ENCODE data around the gene TMEM218. TPM values are rescaled to one million over a fixed set of nuclear protein-coding genes. Genes with fewer than 3 reads are reported as not detected.

Gene TMEM218
- total RNA-seq, 1 experiment from 2014 or later = 14.3 TPM

DNA sequence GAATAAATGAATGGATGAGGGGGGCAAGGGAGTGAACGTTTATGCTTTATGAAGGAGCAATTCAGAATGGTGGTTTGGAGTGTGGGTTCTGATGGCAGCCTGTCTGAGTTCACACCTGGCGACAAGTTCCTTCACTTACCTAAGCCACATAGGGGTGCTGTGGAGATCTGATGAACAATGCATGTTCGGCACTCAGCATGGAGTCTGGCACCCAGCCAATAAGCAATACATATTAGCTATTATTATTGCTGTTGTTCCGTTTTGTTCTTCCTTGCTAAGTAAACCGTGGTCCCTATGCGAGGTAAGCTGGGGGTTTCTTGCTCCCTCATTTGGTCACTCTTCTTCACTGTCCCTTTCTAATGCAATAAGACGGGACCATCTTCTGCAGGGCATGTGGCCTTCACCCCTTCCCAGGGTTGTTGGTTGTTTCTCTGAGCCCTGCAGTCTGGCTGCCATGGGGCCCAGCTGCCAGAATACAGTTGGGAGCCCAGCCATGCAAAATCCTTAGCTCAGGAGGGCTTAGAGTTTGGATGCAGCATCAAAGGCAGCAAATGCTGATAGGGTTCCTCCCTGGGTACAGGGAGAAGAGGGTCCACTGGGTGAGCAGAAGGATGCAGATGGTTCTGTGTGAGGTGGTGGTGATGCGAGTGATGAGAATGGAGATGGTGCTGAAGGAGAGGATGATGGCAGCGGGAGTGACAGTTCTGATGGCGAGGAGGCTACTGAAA is 46.7 kb upstream of the TMEM218 start:
- Histone ChIP-seq H3K27ac (ENCODE audit: insufficient read length, low read depth, low read length) (no peak overlapping the region), H3T11ph (ENCODE audit: low read length) (no peak overlapping the region), H4K20me1 (ENCODE audit: control insufficient read depth, insufficient read depth, insufficient read length) (no peaks in the 10 kb centered on the region), H3K4me2 (ENCODE audit: insufficient read depth, insufficient read length, low read length) (no peak overlapping the region), H3K18ac (ENCODE audit: insufficient read length, low read depth, low read length) (no peak overlapping the region), H3K9me3 (ENCODE audit: control insufficient read depth, low read depth, low read length) (no peaks in the 10 kb centered on the region), H3K23ac (ENCODE audit: insufficient read length, low read depth, low read length) (no peak overlapping the region), H2BK120ac (ENCODE audit: low read depth, low read length, poor library complexity, severe bottlenecking) (no peak overlapping the region), H2BK15ac (ENCODE audit: low read depth, low read length) (no peak overlapping the region), H3K27me3 (ENCODE audit: insufficient read depth, low read length) (no peaks in the 10 kb centered on the region), H2BK12ac (ENCODE audit: insufficient read length, low read depth, low read length) (no peak overlapping the region), H2AFZ (ENCODE audit: low read length) (no peak overlapping the region), H3K14ac (ENCODE audit: insufficient read depth, low read length) (no peak overlapping the region), H3K23me2 (ENCODE audit: insufficient read length, low read depth, low read length, poor library complexity, severe bottlenecking) (no peaks in the 10 kb centered on the region), H3K79me2 (ENCODE audit: insufficient read depth, low read length) (no peaks in the 10 kb centered on the region), H3K9ac (ENCODE audit: extremely low read depth, insufficient read length, low read length) (no peak overlapping the region), H3K56ac (ENCODE audit: insufficient read length, low read depth, low read length) (no peak overlapping the region), H4K8ac (replicated peaks; ENCODE audit: insufficient read length, low read depth, low read length) (no peak overlapping the region), H2BK20ac (ENCODE audit: low read depth, low read length, poor library complexity, severe bottlenecking) (no peak overlapping the region), H2BK5ac (ENCODE audit: insufficient read length, low read length) (no peak overlapping the region), H3K79me1 (ENCODE audit: insufficient read depth, low read depth, low read length, poor library complexity, severe bottlenecking) (no peaks in the 10 kb centered on the region), H3K4ac (ENCODE audit: low read depth, low read length) (no peak overlapping the region), H4K5ac (ENCODE audit: insufficient read length, low read depth, low read length) (no peak overlapping the region), H2AK5ac (ENCODE audit: insufficient read length, low read length) (no peak overlapping the region), H3K4me1 (ENCODE audit: insufficient read depth, low read length) (peaks cover 3% of the 10 kb centered on the region; the same call in 1 of the 2 replicates), H4K91ac (ENCODE audit: insufficient read length, low read depth, low read length) (no peak overlapping the region)
- H3K4me3 Mint-ChIP-seq = no peak overlapping the region; a peak in 1 of 5 replicates
- H3K27ac Mint-ChIP-seq = no peak overlapping the region
- H3K27me3 Mint-ChIP-seq (ENCODE audit: low read depth) = peaks cover 30% of the 10 kb centered on the region
- TF ChIP-seq, protein P1, sequence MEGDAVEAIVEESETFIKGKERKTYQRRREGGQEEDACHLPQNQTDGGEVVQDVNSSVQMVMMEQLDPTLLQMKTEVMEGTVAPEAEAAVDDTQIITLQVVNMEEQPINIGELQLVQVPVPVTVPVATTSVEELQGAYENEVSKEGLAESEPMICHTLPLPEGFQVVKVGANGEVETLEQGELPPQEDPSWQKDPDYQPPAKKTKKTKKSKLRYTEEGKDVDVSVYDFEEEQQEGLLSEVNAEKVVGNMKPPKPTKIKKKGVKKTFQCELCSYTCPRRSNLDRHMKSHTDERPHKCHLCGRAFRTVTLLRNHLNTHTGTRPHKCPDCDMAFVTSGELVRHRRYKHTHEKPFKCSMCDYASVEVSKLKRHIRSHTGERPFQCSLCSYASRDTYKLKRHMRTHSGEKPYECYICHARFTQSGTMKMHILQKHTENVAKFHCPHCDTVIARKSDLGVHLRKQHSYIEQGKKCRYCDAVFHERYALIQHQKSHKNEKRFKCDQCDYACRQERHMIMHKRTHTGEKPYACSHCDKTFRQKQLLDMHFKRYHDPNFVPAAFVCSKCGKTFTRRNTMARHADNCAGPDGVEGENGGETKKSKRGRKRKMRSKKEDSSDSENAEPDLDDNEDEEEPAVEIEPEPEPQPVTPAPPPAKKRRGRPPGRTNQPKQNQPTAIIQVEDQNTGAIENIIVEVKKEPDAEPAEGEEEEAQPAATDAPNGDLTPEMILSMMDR (conservative IDR thresholded peaks at IDR 0.05) = no peak
- peaks cover 0 to 9% of the 10 kb centered on the region in 2 experiments; a peak in 3 of 5 replicates for H3K9me3 Mint-ChIP-seq
- 100% methylated on average over 1 of the region's 10 CpGs for WGBS (ENCODE audit: extremely low coverage, insufficient read length, low lambda C conversion rate)
- H3K36me3 Mint-ChIP-seq (ENCODE audit: insufficient read depth in 1 of 3, low read depth in 3 of 3) = no peaks in the 10 kb centered on the region; a peak in 2 of 7 replicates
- H3K4me1 Mint-ChIP-seq = peaks cover 19 to 28% of the 10 kb centered on the region in 2 experiments
- DNase-seq = no peak

Data from H9 (cell line).